ENCODE measurements around the gene SPSB1.

Gene SPSB1

DNA sequence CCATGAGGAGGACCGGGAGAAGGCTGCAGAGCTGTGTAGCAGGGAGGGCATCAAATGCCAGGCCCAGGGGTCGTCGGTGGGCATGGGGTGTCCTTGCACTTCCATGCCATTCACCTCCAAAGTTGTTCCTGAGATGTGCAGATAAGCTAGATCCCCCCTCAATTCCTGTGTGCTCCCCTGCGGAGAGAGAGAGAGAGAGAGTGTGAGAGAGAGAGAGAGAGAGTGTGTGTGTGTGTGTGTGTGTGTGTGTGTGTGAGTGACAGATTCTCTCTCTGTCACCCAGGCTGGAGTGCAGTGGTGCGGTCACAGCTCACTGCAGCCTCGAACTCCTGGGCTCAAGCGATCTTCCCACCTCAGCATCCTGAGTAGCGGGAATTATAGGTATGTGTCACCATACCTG is 16.4 kb downstream of the SPSB1 start:
- H3K27me3 ChIP-seq (ENCODE audit: insufficient read depth, low read length): no peaks in the 10 kb centered on the region
- H3K27ac ChIP-seq (ENCODE audit: low read length): no peak overlapping the region
- H3K9ac ChIP-seq (ENCODE audit: low read depth, low read length): no peak overlapping the region

DNA sequence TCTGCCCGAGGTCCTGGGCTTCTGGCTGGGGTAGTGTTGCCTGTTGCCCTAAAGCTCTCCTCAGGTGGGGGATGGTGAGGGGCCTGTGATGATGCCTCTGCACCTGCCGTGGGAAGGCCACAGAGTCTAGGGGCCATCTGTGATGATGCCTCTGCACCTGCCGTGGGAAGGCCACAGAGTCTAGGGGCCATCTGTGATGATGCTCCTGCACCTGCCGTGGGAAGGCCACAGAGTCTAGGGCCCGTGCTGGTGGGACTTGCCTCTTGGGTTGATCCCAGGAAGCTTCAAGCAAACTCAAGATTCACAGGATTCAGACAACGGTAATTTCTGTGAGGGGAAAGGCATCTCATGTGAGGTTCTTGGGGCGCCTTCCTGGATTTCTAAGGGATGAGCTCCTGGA is 17.3 kb downstream of the SPSB1 start:
- Histone ChIP-seq H3K9ac (ENCODE audit: low read depth, low read length) (no peak overlapping the region), H3K27ac (ENCODE audit: low read length) (no peak overlapping the region), H3K9me3 (ENCODE audit: insufficient read depth, low read depth, low read length) (no peaks in the 10 kb centered on the region), H3K36me3 (ENCODE audit: insufficient read depth, low read depth, low read length) (no peaks in the 10 kb centered on the region), H3K4me1 (ENCODE audit: insufficient read depth, low read length) (no peaks in the 10 kb centered on the region), H3K27me3 (ENCODE audit: insufficient read depth, low read length) (no peaks in the 10 kb centered on the region), H3K4me3 (ENCODE audit: low read length) (no peak overlapping the region)

More for the DNA sequence above, 16.4 kb downstream of the SPSB1 start:
- Histone ChIP-seq H3K4me1 (ENCODE audit: insufficient read depth, low read length) (no peaks in the 10 kb centered on the region), H3K9me3 (ENCODE audit: insufficient read depth, low read depth, low read length) (no peaks in the 10 kb centered on the region), H3K4me3 (ENCODE audit: low read length) (no peak overlapping the region), H3K36me3 (ENCODE audit: insufficient read depth, low read depth, low read length) (no peaks in the 10 kb centered on the region)

DNA sequence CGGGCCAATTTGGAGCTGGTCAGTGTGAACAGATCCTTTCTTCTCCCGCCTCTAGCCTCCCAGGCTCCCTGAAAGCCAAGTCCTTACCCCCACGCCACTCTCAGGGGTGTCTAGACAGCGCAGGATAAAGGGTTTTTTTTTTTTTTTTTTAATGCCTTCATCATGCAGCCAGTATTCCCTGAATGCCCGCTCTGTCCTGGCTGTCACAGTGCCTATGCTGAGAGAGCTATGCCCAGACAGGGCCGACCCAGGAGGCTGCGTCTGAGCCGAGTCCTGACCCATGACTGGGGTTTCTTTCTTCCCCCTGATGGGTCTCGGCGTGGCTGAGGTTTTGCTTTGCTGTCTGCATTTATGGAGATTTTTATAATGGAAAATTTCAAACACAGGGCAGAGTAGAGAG is 18.3 kb downstream of the SPSB1 start:
- Histone ChIP-seq H3K27me3 (ENCODE audit: insufficient read depth, low read length) (no peaks in the 10 kb centered on the region), H3K36me3 (ENCODE audit: insufficient read depth, low read depth, low read length) (no peaks in the 10 kb centered on the region), H3K9ac (ENCODE audit: low read depth, low read length) (no peak overlapping the region), H3K27ac (ENCODE audit: low read length) (no peak overlapping the region), H3K9me3 (ENCODE audit: insufficient read depth, low read depth, low read length) (no peaks in the 10 kb centered on the region), H3K4me3 (ENCODE audit: low read length) (no peak overlapping the region), H3K4me1 (ENCODE audit: insufficient read depth, low read length) (no peaks in the 10 kb centered on the region)

DNA sequence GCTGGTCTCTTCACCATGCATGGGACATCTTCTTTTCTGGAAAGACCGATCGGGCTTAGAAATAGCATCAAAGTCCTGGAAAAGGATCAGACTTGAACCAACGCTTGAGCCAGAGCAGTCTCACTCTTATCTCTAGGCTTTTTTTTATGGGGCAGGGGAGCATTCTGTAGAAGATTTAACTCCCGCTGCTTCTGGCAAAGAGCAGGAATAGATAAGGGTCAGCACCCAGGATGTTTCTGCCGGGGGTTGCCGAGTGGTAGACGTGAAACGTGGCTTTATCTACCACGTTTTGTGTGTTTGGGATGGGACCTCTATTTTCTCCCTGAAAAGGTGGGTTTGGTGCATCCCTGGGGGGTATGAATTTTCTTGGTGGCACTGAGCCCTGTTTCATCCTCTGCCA is 18.8 kb downstream of the SPSB1 start:
- Histone ChIP-seq H3K27me3 (ENCODE audit: insufficient read depth, low read length) (no peaks in the 10 kb centered on the region), H3K27ac (ENCODE audit: low read length) (no peak overlapping the region), H3K4me1 (ENCODE audit: insufficient read depth, low read length) (no peaks in the 10 kb centered on the region), H3K4me3 (ENCODE audit: low read length) (no peak overlapping the region), H3K9ac (ENCODE audit: low read depth, low read length) (no peak overlapping the region), H3K9me3 (ENCODE audit: insufficient read depth, low read depth, low read length) (no peaks in the 10 kb centered on the region), H3K36me3 (ENCODE audit: insufficient read depth, low read depth, low read length) (no peaks in the 10 kb centered on the region)

DNA sequence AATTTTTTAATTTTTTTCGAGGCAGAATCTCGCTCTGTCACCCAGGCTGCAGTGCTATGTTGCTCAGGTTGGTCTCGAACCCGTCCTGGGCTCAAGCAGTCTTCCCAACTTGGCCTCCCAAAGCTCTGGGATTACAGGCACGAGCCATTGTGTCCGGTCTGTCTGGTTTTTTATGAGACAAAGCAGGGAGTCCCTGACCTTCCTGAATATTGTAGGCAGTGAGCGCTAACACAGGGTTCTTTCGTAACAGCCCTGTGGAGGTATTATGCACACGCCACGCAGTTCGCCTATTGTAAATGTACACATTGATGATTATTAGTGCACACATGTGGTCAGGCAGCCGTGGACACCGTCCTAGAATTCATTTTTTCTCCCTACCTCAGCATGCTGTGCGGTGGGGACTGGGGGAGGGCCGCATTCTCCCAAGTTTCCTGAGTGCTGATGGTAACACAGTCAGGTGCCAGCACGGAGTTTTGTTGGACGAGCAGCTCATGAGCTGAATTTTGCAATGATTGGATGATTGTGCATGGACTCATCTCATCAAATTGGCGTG is 19.6 kb downstream of the SPSB1 start:
- no peak overlapping the region for H3K27ac ChIP-seq (ENCODE audit: low read length)
- H3K36me3 ChIP-seq (ENCODE audit: insufficient read depth, low read depth, low read length): no peaks in the 10 kb centered on the region
- H3K27me3 ChIP-seq (ENCODE audit: insufficient read depth, low read length): no peaks in the 10 kb centered on the region
- H3K4me1 ChIP-seq (ENCODE audit: insufficient read depth, low read length): no peaks in the 10 kb centered on the region
- no peak overlapping the region for H3K4me3 ChIP-seq (ENCODE audit: low read length)
- no peak overlapping the region for H3K9ac ChIP-seq (ENCODE audit: low read depth, low read length)
- H3K9me3 ChIP-seq (ENCODE audit: insufficient read depth, low read depth, low read length): no peaks in the 10 kb centered on the region

DNA sequence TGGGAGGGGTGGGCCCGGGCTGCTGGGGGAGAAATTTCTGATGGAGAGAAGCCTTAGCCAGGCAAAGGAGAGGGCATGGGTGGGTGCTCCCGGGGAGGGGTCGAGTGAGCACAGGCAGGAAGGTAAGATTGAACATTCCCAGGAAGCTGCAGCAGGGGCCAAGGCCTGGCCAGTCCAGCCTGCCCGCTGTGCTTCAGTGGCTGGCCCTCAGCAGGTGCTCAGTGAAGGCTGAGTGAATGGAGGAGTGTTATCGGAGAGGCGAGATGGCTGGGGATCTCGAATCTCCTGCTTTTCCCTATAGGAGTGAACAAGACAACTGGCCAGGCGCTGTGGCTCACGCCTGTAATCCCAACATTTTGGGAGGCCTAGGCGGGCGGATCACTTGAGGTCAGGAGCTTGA is 20.9 kb downstream of the SPSB1 start:
- Histone ChIP-seq H3K9me3 (ENCODE audit: insufficient read depth, low read depth, low read length) (no peaks in the 10 kb centered on the region), H3K4me3 (ENCODE audit: low read length) (no peak overlapping the region), H3K36me3 (ENCODE audit: insufficient read depth, low read depth, low read length) (no peaks in the 10 kb centered on the region), H3K4me1 (ENCODE audit: insufficient read depth, low read length) (no peaks in the 10 kb centered on the region), H3K27me3 (ENCODE audit: insufficient read depth, low read length) (no peaks in the 10 kb centered on the region), H3K9ac (ENCODE audit: low read depth, low read length) (no peak overlapping the region), H3K27ac (ENCODE audit: low read length) (no peak overlapping the region)

DNA sequence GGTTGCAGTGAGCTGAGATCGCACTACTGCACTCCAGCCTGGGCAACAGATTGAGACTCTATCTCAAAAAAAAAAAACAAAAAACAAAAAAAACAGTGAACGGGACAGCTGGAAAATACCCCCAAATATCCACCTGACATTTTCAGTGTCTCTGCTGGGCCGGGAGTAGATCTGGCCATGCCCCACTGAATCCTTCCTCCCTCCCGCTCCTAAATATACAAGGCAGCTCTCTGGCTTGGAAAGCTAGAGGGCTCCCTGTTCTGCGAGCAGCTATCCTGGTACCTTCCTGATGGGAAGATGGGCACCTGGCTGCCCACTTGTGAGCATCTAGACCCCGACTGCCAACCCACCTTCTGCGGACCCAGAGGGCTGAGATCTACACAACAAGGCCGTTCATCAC is 21.4 kb downstream of the SPSB1 start:
- H3K4me3 ChIP-seq (ENCODE audit: low read length): no peak overlapping the region
- no peaks in the 10 kb centered on the region for H3K36me3 ChIP-seq (ENCODE audit: insufficient read depth, low read depth, low read length)
- no peaks in the 10 kb centered on the region for H3K9me3 ChIP-seq (ENCODE audit: insufficient read depth, low read depth, low read length)
- H3K27ac ChIP-seq (ENCODE audit: low read length): no peak overlapping the region
- no peaks in the 10 kb centered on the region; the same call in 1 of the 2 replicates for H3K4me1 ChIP-seq (ENCODE audit: insufficient read depth, low read length)
- no peaks in the 10 kb centered on the region for H3K27me3 ChIP-seq (ENCODE audit: insufficient read depth, low read length)
- no peak overlapping the region for H3K9ac ChIP-seq (ENCODE audit: low read depth, low read length)

DNA sequence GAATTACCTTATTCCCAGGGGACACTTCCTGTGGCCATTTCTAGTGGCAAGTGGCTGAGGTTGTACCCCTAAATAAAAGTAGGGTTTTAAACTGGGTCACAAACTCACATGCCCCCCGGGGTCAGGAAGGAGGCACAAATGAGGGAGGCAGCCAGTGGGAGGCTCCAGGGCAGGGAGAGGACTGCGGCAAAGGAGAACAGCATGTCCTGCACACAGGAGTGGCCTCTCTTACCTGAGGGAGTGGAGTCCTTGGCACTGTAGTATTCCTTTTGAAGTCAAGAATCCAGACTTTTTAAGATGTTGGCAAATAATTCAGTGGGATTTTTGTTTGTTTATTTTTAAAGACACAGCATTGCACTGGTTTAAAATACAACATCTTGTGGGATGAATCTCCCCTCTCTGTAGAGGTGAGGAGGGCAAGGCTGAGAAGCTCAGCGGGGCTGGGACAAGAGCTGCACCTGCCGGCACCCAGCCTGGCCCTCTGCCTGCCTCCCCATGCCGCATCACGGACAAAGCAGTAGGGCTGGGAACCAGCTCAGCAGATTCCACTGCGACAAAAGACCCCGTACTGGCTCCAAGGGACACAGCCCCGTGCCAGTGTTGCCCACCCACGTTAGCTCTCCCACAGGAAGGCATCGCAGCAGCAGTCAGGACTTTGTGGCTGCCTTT is 22.2 kb downstream of the SPSB1 start:
- Histone ChIP-seq H3K4me3 (ENCODE audit: low read length) (no peak overlapping the region), H3K9ac (ENCODE audit: low read depth, low read length) (no peak overlapping the region), H3K36me3 (ENCODE audit: insufficient read depth, low read depth, low read length) (no peaks in the 10 kb centered on the region), H3K27me3 (ENCODE audit: insufficient read depth, low read length) (no peaks in the 10 kb centered on the region), H3K27ac (ENCODE audit: low read length) (no peak overlapping the region), H3K9me3 (ENCODE audit: insufficient read depth, low read depth, low read length) (no peaks in the 10 kb centered on the region), H3K4me1 (ENCODE audit: insufficient read depth, low read length) (peaks cover 6% of the 10 kb centered on the region; the same call in 1 of the 2 replicates)

DNA sequence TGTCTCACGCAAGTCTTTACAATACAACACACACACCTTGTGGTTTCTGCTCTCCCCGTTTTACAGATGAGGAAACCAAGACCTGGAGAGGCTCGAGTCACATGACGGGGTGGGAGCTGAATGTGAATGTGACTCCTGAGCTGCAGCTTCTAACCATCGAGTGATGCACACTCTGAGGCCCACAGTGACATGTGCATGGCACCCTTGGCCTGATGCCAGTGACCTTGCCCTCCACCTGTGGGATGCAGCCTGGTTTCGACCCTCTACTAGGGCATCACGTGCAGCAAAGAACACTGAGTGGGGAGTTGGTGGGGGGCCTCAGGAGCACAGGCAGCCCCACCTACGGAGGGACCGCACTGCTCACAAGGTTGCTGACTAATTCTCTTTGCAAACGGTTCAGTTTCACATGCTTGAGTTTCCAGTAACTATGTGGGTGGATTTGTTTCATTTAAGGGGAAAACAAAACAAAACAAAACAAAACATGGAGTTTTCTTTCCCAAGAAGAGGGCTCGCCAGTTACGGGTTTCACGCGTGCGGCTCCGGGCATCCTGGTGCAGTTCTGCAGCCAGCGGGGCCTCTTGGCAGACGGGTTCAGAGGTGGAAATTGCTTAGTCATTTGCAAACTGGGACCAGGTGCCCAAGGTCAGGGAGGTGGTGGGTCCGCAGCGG is 22.9 kb downstream of the SPSB1 start:
- H3K36me3 ChIP-seq (ENCODE audit: insufficient read depth, low read depth, low read length): no peaks in the 10 kb centered on the region
- H3K4me1 ChIP-seq (ENCODE audit: insufficient read depth, low read length): peaks cover 12% of the 10 kb centered on the region; the same call in 1 of the 2 replicates
- no peak overlapping the region for H3K4me3 ChIP-seq (ENCODE audit: low read length)
- no peaks in the 10 kb centered on the region for H3K9me3 ChIP-seq (ENCODE audit: insufficient read depth, low read depth, low read length)
- no peak overlapping the region for H3K9ac ChIP-seq (ENCODE audit: low read depth, low read length)
- no peaks in the 10 kb centered on the region for H3K27me3 ChIP-seq (ENCODE audit: insufficient read depth, low read length)
- H3K27ac ChIP-seq (ENCODE audit: low read length): no peak overlapping the region

DNA sequence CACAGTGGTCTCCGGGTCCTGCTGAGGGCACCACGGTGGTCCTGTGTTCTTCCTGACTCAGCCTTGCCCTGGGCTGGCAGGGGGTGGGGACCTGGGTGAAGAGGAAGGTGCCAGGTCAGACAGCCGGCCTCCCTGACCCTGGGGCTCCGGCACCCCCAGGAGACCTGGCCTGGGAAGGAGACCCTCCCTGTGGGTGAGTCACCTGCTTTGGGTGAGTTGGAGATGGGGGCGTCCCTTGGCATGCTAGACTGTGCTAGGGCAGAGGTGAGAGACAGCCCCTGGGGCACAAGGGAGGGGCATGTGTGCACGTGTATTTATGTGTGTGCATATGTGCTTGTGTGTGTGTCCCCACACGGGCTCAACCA is 23.4 kb downstream of the SPSB1 start:
- H3K9ac ChIP-seq (ENCODE audit: low read depth, low read length): no peak overlapping the region
- peaks cover 17% of the 10 kb centered on the region; the same call in 1 of the 2 replicates for H3K4me1 ChIP-seq (ENCODE audit: insufficient read depth, low read length)
- H3K4me3 ChIP-seq (ENCODE audit: low read length): no peak overlapping the region
- H3K9me3 ChIP-seq (ENCODE audit: insufficient read depth, low read depth, low read length): no peaks in the 10 kb centered on the region
- no peaks in the 10 kb centered on the region for H3K27me3 ChIP-seq (ENCODE audit: insufficient read depth, low read length)
- H3K36me3 ChIP-seq (ENCODE audit: insufficient read depth, low read depth, low read length): no peaks in the 10 kb centered on the region
- H3K27ac ChIP-seq (ENCODE audit: low read length): no peak overlapping the region

DNA sequence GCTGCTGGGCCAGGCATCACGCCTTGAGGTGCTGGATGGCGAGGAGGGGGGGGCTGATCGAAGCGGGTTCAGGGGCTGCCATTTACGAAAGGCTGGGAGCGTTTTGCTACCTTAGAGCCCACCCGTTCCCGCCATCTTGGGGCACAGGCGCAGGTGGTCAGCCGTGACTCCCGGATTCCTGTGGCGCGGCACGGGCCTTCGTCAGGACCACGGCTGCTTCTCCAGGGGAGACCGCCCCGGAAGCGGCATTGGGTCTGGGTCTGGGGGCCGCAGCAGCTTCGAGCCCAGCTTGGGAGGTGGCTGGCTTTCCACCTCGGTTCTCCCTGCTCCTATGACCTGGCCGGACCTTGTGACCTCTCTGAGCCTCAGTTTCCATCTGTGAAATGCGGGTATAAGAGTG is 23.8 kb downstream of the SPSB1 start:
- H3K36me3 ChIP-seq (ENCODE audit: insufficient read depth, low read depth, low read length): no peaks in the 10 kb centered on the region
- no peak overlapping the region for H3K9ac ChIP-seq (ENCODE audit: low read depth, low read length)
- H3K27ac ChIP-seq (ENCODE audit: low read length): no peak overlapping the region
- H3K9me3 ChIP-seq (ENCODE audit: insufficient read depth, low read depth, low read length): no peaks in the 10 kb centered on the region
- H3K27me3 ChIP-seq (ENCODE audit: insufficient read depth, low read length): no peaks in the 10 kb centered on the region
- no peak overlapping the region for H3K4me3 ChIP-seq (ENCODE audit: low read length)
- H3K4me1 ChIP-seq (ENCODE audit: insufficient read depth, low read length): peaks cover 22% of the 10 kb centered on the region; the same call in 1 of the 2 replicates

DNA sequence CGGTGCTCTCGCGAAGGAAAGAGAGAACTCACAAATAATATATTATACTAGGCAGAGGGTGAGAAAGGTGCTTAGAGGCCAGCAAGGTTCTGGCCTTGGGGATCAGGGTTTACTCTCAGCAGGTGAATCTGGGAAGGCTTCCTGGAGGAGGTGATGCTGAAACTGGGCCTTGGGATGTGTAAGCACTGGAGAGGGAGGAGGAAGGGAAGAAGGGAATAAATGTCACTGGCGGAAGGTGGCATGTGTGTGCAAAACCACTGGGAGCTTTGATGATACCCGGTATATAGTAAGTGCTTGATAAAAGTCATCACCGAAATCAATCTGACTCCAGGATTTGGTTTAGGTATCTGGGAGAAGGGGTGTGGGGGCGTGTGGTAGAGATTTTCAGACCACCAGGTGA is 24.4 kb downstream of the SPSB1 start:
- peaks cover 22% of the 10 kb centered on the region; the same call in 1 of the 2 replicates for H3K4me1 ChIP-seq (ENCODE audit: insufficient read depth, low read length)
- H3K9ac ChIP-seq (ENCODE audit: low read depth, low read length): no peak overlapping the region
- no peak overlapping the region for H3K4me3 ChIP-seq (ENCODE audit: low read length)
- no peaks in the 10 kb centered on the region for H3K27me3 ChIP-seq (ENCODE audit: insufficient read depth, low read length)
- no peaks in the 10 kb centered on the region for H3K9me3 ChIP-seq (ENCODE audit: insufficient read depth, low read depth, low read length)
- H3K27ac ChIP-seq (ENCODE audit: low read length): no peak overlapping the region
- H3K36me3 ChIP-seq (ENCODE audit: insufficient read depth, low read depth, low read length): no peaks in the 10 kb centered on the region
